Measurements from ENCODE around the gene CCR9.

- TF ChIP-seq, protein P1, sequence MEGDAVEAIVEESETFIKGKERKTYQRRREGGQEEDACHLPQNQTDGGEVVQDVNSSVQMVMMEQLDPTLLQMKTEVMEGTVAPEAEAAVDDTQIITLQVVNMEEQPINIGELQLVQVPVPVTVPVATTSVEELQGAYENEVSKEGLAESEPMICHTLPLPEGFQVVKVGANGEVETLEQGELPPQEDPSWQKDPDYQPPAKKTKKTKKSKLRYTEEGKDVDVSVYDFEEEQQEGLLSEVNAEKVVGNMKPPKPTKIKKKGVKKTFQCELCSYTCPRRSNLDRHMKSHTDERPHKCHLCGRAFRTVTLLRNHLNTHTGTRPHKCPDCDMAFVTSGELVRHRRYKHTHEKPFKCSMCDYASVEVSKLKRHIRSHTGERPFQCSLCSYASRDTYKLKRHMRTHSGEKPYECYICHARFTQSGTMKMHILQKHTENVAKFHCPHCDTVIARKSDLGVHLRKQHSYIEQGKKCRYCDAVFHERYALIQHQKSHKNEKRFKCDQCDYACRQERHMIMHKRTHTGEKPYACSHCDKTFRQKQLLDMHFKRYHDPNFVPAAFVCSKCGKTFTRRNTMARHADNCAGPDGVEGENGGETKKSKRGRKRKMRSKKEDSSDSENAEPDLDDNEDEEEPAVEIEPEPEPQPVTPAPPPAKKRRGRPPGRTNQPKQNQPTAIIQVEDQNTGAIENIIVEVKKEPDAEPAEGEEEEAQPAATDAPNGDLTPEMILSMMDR (IDR thresholded peaks at IDR 0.05): no peak
- no peak for TF ChIP-seq POLR2A (IDR thresholded peaks at IDR 0.05)
These were observed 33.5 kb upstream of the CCR9 start for GRCh38 chr3:45852828-45853227.
